ENCODE data around the gene GEMIN8.

- TF ChIP-seq CTCF (IDR thresholded peaks at IDR 0.05; ENCODE audit: insufficient read depth, low read length) (no peak), SPI1 (IDR thresholded peaks at IDR 0.05; ENCODE audit: borderline replicate concordance, low read depth) (no peak), POLR2AphosphoS5 (IDR thresholded peaks at IDR 0.05; ENCODE audit: low read depth) (no peak), REST (IDR thresholded peaks at IDR 0.05; ENCODE audit: insufficient replicate concordance, low read depth) (no peak)
Observed at GRCh38 chrX:13994536-13995080, 35.1 kb downstream of the GEMIN8 start.
